ENCODE measurements around the gene KLF3.

KLF3 gene

DNA sequence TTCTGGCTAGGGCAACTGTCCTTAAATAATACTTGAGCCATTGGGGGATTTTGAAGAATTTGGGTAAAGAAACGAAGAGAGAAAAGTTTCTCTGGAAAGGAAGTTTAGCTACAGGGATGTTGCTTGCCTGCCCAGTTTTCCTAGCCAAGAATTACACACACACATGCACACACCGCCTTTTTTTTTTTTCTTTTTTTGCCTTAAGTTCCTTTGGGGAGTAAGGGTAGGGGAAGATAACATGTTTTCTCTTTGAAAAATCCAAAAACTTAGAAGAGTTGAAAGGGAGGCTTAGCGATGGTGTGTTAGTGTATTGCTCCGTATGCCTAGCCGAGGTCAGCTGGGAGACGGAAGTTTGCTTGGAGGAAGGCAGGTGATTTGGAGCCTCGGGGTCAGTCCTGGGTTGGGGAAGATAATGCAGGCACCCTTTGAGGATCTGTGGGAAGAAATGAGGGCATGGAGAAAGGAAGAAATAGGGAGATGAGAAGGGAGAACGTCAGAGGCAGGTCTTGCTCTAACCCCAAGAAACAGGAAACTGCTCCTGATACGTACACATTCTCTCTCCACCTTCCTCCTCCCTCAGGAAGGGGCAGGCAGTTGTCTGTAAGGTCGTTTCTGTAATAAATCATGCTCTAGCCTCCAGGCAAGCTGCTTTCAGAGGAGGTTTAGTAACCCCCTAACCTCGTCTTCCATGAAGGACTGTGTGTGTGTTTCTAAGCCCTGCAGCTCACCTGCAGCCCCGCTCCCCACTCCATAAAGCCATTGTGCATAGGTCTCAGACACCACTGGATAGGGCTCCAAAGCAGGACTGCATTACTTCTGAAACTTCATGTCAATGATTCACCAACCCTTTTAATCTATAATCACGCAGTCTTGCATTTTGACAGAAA lies 10.5 kb downstream of the KLF3 start:
- peak; percentile 58 for DNase-seq (ENCODE audit: low spot score)

DNA sequence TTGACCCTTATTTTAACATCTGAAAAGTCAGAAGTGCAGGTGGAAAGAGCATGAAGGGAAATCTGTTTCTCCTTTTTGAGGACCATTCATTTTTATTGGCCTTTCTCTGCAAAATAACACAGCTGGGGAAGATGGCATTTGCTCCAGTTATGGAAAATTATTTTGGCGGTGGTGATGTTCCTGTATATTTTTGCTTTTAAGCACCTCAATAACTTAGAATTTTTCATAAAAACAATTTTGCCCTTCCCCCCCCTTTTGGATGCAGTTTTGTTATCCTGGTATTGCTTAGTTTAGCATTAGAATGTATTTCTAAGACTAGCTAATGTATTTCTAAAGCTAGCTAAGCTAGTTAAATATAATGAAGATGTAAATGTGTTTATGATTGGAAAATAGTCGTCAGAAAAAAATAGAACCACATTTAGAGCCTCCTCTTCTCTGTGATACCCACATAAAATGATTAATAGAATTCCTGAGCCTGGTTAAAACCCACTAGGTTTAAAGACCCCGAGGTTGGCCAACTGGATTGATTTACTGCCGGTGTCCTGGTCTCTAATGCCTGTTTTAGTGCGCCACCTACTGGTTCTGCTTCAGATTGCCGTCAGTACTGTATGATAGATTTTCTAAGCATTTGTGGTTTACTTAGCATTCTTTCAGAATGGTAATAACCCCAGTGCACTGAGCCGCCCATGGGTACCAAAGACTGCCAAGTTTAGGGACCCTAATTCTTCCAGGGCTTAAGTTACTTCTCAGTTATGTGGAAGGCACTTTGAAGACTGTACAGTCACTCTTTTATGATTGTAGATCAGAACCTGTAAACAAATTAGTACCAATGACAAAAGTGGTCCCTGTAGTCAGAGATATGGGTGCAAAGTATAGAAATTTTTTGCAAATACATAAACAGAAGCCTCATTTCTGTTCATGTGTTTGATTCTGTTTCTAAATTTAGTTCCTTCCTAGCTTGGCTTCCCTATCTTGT lies 11.4 kb downstream of the KLF3 start:
- peak; percentile 86 for DNase-seq (ENCODE audit: low spot score)

DNA sequence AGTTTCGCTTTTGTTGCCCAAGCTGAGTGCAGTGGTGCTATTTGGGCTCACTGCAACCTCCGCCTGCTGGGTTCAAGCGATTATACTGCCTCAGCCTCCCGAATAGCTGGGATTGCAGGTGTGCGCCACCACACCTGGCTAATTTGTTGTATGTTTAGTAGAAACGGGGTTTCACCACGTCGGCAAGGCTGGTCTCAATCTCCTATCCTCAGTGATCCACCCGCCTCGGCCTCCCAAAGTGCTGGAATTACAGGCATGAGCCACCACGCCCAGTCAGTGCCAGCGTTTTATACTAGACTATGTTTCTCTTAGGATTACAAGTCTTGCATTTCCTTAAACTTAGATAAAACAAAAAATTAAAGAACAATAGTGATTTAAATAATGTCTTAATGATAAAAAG lies 13.0 kb downstream of the KLF3 start:
- no peak for DNase-seq (ENCODE audit: low spot score)

DNA sequence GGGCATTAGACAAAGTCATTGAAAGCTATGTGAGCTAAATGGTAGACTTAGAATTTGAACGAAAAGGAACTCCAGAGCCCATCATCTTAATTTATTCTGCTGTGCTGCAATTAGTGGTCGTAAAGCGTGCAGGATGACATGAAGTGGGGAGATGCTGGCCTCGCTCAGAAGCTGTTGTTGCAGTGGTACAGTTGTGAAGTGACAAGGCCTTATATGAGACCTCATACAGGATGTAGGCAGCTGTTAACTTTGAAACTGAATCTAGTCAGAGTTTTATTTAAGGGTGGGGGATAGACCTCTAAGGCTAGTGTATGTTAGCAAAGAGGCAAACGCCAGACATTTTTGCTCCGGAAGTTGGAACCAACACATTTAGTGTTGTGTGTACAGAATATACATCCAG lies 13.4 kb downstream of the KLF3 start:
- DNase-seq (ENCODE audit: low spot score): no peak

- DNase-seq (ENCODE audit: low spot score): peak; percentile 70
Observed at GRCh38 chr4:38678078-38678477, 14.1 kb downstream of the KLF3 start.

- DNase-seq (ENCODE audit: low spot score): no peak
Observed at GRCh38 chr4:38679921-38680320, 15.9 kb downstream of the KLF3 start.

DNA sequence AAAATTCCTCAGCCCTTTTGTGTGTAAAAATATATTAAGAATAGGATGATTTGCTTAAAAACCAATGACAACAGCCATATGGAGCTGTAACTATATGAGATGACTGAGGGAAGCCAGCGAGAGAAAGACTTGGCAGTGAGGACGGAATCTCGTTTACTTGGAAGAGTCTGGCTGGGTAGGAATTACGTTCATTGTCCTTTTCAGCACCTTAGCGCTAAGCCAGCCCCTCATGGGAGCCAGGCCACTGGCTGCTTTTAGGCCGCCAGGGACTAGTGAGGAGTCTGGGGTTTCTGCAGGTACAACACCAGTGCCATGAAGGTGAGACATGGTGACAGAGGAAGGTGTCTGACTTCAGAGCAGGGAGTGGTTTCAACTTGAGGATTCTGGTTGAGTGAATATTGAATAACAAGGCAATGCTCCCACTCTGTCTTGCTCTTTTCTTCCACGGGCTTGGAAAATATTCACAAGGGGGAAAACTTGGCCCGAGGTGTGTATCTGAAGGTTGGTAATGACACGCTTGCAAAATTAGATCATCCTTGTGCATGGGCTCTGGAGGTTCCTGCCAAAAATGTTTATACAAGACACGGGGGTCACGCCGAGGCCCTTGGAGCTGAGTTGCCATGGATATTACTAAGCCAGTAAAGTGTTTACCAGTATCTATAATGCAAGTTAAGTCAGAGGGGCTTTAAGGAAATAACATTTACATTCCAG lies 17.4 kb downstream of the KLF3 start:
- no peak for DNase-seq (ENCODE audit: low spot score)

DNA sequence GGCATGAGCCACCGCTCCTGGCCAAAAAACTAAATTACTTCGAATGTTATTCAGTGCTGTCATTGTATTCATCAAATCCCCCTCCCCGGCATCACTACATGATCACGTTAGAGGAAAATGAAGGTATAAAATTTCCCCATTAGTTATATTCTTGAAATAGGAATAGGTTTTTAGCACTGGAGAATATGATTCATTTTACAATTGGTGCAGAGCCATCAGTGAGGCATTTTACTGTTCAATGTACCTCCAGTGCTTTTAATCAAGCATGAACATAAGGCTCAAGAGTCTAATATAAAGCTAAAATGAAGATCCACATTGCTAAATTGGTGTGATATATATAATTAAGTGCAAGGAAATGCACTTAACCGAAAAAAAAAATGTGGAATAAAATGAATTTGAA lies 18.3 kb downstream of the KLF3 start:
- no peak for DNase-seq (ENCODE audit: low spot score)

GRCh38 chr4:38683276-38683675 lies 19.3 kb downstream of the KLF3 start:
- no peak for DNase-seq (ENCODE audit: low spot score)

DNA sequence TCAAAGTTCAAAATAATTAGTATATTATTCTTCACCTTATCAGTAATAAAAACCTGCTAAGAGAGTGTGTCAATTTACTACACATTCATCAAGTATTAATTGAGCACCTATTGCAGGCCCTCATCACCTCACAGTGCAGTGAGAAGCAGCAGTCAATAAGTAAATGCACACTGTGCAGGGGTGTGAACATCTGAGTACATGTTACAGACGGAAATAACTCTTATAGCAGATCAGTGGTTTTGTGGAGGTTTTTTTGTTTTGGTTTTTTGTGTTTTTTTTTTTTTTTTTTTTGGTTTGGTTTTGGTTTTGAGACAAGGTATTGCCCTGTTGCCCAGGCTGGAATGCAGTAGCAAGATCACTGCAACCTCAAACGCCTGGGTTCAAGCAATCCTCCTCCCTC lies 20.3 kb downstream of the KLF3 start:
- no peak for DNase-seq (ENCODE audit: low spot score)

DNA sequence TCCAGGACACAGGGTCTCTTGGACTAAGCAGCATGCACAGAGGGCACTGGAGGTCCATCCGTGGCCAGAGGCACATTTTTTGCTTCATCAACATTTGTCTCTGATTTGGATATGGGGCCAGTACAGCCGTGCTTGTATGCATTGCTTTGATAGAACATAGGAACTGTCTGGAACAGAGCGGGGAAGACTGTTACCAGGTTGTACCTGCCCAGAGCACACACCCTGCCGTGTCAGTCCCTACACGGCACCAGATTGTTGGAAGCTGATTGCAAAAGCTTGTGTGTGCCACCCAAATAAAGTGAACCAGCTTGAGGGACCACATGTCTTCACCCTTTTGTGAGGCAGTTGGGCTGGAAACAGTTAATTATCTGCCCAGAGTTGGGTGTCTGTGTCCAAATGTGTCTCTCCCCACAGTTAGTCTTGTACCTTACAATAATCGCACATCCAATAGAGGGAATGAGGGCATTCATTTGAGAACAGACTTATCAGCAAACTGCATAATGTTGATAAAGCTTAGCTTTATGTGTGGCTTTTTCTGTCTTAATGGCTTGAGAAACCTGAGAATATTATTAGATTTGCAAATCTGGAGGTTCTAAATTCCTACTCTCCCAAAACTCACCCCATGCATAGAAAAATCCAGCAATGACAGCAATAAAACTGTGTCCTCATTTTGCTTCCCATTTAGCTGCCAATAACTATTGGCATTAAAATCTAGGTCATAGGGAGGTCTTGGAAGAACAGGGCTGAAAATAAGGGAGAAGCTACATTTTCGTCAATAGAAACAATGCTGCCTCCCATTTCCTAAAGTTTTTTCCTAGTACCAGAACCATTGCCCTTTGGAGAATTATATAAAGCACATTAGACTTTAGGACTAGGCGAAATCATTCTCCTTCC lies 21.2 kb downstream of the KLF3 start:
- DNase-seq (ENCODE audit: low spot score): no peak

- no peak for DNase-seq (ENCODE audit: low spot score)
Observed at GRCh38 chr4:38686682-38687081, 22.7 kb downstream of the KLF3 start.

DNA sequence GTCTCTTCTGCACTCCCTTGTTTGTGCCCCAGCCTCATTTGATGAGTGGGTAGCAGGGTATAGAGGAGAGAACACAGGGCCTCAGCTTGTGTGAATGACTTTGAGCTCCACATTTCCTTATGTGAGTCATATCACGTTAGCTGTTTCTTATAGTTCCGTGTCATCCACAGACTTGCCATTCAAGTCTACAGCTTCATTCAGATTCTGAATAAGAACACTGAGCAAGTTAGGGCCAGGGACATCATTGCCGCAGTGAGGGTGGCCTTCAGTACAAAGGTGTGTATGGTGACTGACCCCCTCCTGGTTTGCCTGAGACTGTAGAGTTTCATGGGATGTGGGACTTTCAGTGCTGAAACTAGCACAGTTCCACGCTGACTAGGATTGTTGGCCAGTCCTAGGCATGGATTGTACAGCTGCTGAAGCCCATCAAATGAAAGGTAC lies 23.6 kb downstream of the KLF3 start:
- DNase-seq (ENCODE audit: low spot score): peak; percentile 70

- no peak for DNase-seq (ENCODE audit: low spot score)
Observed at GRCh38 chr4:38688676-38689355, 24.8 kb downstream of the KLF3 start.

DNA sequence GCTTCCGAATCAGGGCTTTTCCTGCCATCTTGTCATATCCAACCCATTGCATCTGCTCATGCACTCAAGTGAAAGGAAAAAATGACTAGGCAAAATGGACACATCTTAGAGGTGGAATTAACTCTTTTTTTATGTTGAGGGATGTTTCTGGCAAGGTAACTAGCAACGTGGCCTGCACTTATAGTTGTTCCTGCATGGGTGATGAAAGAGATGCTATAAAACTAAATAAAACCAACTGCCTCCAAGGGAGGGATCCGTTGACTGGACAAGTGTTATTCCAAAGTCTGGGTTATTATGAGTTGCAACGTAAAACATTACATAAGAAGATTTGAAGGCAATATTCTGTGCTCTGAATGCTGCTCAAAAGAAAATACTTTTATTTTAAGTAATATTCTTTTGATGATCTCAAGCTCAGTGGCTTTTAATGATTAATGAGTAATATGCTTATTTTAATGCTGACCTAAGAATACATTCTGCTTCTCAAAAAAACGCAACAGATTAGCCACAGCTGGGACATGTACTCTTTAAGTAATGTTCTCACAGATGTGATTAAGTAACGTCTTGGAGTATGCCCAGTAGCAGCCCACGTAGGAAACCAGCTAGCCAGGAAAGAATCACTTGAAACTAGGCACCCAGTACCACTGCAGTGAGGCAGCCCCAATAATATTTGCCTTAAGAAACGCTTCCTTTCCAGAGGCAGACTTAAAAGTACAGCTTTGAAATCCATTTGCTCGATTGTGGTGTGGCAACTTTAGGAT lies 27.4 kb downstream of the KLF3 start:
- no peak for DNase-seq (ENCODE audit: low spot score)

DNA sequence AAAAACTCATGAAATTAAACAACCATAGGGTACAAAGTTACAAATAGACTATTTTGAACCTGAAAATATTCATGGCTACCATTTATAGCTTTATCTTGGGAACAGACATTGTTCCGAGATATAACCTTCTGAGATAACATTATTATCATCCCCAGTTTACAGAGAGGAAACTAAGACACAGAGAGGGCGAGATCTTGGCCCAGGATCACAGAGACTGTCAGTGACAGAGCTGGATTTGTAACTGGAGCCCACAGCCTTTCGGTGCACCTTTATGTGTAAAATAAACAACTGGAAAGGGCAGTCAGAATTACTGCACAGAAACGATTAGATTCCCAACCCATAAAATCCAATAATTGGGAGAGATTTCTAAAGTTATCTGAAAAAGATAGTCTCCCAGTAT lies 28.4 kb downstream of the KLF3 start:
- no peak for DNase-seq (ENCODE audit: low spot score)

GRCh38 chr4:38693569-38693968 lies 29.6 kb downstream of the KLF3 start:
- no peak for DNase-seq (ENCODE audit: low spot score)

GRCh38 chr4:38694330-38694729 lies 30.3 kb downstream of the KLF3 start:
- no peak for DNase-seq (ENCODE audit: low spot score)

- DNase-seq (ENCODE audit: low spot score): no peak
Observed at GRCh38 chr4:38695809-38696208, 31.8 kb downstream of the KLF3 start.

DNA sequence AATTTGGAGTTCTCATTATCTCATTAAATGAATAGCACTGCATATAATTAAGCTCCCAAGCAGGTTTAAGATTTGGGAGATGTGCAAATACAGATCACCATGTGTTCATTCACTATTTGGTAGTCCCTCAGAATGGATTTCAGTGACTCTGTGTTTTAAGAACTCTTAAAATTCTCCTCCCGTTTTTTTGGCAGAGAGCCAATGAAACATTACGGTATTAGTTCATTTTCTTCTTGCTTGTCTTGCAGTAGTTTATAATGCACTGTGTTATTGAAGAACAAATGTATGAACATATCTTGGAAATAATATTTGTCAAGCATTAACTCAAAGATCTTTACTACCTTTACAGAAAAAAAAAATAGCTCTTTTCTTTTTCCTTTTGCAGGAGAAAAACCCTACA lies 32.7 kb downstream of the KLF3 start:
- DNase-seq (ENCODE audit: low spot score): no peak

Data from kidney tubule cell (primary cell).